HEK293 (cell line): Measurements from ENCODE around the gene SRMS.

Experiments
- BCL11A ChIP-seq: fragments of 450-650 bp; formaldehyde crosslinking; IDR thresholded peaks from 2 replicates; pipeline ENCODE4 v1.5.1; 2016; ENCODE audit warnings: low read depth, missing biosample characterization, missing genetic modification characterization
- GLIS2 ChIP-seq: fragments of 450-650 bp; formaldehyde crosslinking; IDR thresholded peaks from 2 replicates; pipeline ENCODE4 v1.5.1; 2016; ENCODE audit warnings: missing biosample characterization, missing genetic modification characterization
- REPIN1 ChIP-seq: fragments of 450-650 bp; formaldehyde crosslinking; IDR thresholded peaks from 2 replicates; pipeline ENCODE4 v1.5.1; 2017; ENCODE audit warnings: missing biosample characterization, missing genetic modification characterization, low read depth
- ZBTB11 ChIP-seq: fragments of 450-650 bp; formaldehyde crosslinking; conservative IDR thresholded peaks from 2 replicates; pipeline ENCODE4 v1.5.1; 2016; ENCODE audit warnings: low read depth, missing biosample characterization, missing genetic modification characterization
- ZBTB8A ChIP-seq: fragments of 450-650 bp; formaldehyde crosslinking; IDR thresholded peaks from 2 replicates; pipeline ENCODE4 v1.5.1; 2016; ENCODE audit warnings: missing biosample characterization, missing genetic modification characterization
- ZNF16 ChIP-seq: fragments of 450-650 bp; formaldehyde crosslinking; IDR thresholded peaks from 2 replicates; pipeline ENCODE4 v1.5.1; 2016; ENCODE audit warnings: low read depth, missing biosample characterization, missing genetic modification characterization
- ZNF223 ChIP-seq: fragments of 450-650 bp; formaldehyde crosslinking; IDR thresholded peaks from 2 replicates; pipeline ENCODE4 v1.5.1; 2016; ENCODE audit warnings: missing biosample characterization, missing genetic modification characterization
- ZNF324 ChIP-seq: fragments of 450-650 bp; formaldehyde crosslinking; IDR thresholded peaks from 2 replicates; pipeline ENCODE4 v1.5.1; 2016; ENCODE audit warnings: missing biosample characterization, missing genetic modification characterization
- ZNF513 ChIP-seq: fragments of 450-650 bp; IDR thresholded peaks from 2 replicates; pipeline ENCODE4 v1.5.1; 2018; ENCODE audit warnings: missing biosample characterization, missing genetic modification characterization
- ZNF521 ChIP-seq: fragments of 450-650 bp; formaldehyde crosslinking; IDR thresholded peaks from 2 replicates; pipeline ENCODE4 v1.5.1; 2017; ENCODE audit warnings: missing biosample characterization, mild to moderate bottlenecking, missing genetic modification characterization
- ZNF561 ChIP-seq: fragments of 450-650 bp; IDR thresholded peaks from 2 replicates; pipeline ENCODE4 v1.5.1; 2018; ENCODE audit warnings: missing biosample characterization, missing genetic modification characterization, borderline replicate concordance
- ZNF571 ChIP-seq: fragments of 450-650 bp; formaldehyde crosslinking; IDR thresholded peaks from 2 replicates; pipeline ENCODE4 v1.5.0; 2017; ENCODE audit warnings: missing biosample characterization, missing genetic modification characterization
- ZNF658 ChIP-seq: fragments of 450-650 bp; formaldehyde crosslinking; IDR thresholded peaks from 2 replicates; pipeline ENCODE4; 2016; ENCODE audit warnings: missing biosample characterization, missing genetic modification characterization
- ZNF664 ChIP-seq: fragments of 450-650 bp; formaldehyde crosslinking; IDR thresholded peaks from 2 replicates; pipeline ENCODE4 v1.5.1; 2016; ENCODE audit warnings: missing biosample characterization, missing genetic modification characterization
- ZNF777 ChIP-seq: fragments of 450-650 bp; formaldehyde crosslinking; IDR thresholded peaks from 2 replicates; pipeline ENCODE4 v1.5.1; 2017; ENCODE audit warnings: missing biosample characterization, missing genetic modification characterization, borderline replicate concordance
- ZSCAN18 ChIP-seq: fragments of 450-650 bp; formaldehyde crosslinking; IDR thresholded peaks from 2 replicates; pipeline ENCODE4 v1.5.1; 2016; ENCODE audit warnings: missing biosample characterization, missing genetic modification characterization
- ZXDB ChIP-seq: fragments of 450-650 bp; formaldehyde crosslinking; IDR thresholded peaks from 2 replicates; pipeline ENCODE4 v1.5.1; 2016; ENCODE audit warnings: missing biosample characterization, missing genetic modification characterization
- TF ChIP-seq, protein P1 (sequence below): IDR thresholded peaks from 2 replicates; pipeline ENCODE4 v1.6.1; 2011; ENCODE audit warnings: mild to moderate bottlenecking, low read depth, low read length, borderline replicate concordance
- TF ChIP-seq, protein P2 (sequence below): fragments of 450-650 bp; formaldehyde crosslinking; IDR thresholded peaks from 2 replicates; pipeline ENCODE4 v1.5.1; 2016; ENCODE audit warnings: missing biosample characterization, missing genetic modification characterization, borderline replicate concordance
- TF ChIP-seq, protein P3 (sequence below): fragments of 450-650 bp; formaldehyde crosslinking; IDR thresholded peaks from 2 replicates; pipeline ENCODE4 v1.5.1; 2017; ENCODE audit warnings: missing biosample characterization, missing genetic modification characterization
- TF ChIP-seq, protein P4 (sequence below): fragments of 450-650 bp; formaldehyde crosslinking; optimal IDR thresholded peaks from 2 replicates; pipeline ENCODE3; 2016; ENCODE audit warnings: missing biosample characterization, mild to moderate bottlenecking, missing genetic modification characterization

The SRMS gene

GRCh38 chr20:63497946-63498935 is 49.3 kb downstream of the SRMS start (continued):
- no peak for TF ChIP-seq ZBTB11 (tag by site-specific recombination)
- no peak for TF ChIP-seq ZNF513
- TF ChIP-seq, protein P1, sequence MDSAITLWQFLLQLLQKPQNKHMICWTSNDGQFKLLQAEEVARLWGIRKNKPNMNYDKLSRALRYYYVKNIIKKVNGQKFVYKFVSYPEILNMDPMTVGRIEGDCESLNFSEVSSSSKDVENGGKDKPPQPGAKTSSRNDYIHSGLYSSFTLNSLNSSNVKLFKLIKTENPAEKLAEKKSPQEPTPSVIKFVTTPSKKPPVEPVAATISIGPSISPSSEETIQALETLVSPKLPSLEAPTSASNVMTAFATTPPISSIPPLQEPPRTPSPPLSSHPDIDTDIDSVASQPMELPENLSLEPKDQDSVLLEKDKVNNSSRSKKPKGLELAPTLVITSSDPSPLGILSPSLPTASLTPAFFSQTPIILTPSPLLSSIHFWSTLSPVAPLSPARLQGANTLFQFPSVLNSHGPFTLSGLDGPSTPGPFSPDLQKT, result no peak
- TF ChIP-seq ZBTB8A, result peak; percentile 94
- TF ChIP-seq ZNF223 (tag by site-specific recombination), result no peak
- TF ChIP-seq ZNF658 (tag by site-specific recombination), result no peak
- TF ChIP-seq, protein P2, sequence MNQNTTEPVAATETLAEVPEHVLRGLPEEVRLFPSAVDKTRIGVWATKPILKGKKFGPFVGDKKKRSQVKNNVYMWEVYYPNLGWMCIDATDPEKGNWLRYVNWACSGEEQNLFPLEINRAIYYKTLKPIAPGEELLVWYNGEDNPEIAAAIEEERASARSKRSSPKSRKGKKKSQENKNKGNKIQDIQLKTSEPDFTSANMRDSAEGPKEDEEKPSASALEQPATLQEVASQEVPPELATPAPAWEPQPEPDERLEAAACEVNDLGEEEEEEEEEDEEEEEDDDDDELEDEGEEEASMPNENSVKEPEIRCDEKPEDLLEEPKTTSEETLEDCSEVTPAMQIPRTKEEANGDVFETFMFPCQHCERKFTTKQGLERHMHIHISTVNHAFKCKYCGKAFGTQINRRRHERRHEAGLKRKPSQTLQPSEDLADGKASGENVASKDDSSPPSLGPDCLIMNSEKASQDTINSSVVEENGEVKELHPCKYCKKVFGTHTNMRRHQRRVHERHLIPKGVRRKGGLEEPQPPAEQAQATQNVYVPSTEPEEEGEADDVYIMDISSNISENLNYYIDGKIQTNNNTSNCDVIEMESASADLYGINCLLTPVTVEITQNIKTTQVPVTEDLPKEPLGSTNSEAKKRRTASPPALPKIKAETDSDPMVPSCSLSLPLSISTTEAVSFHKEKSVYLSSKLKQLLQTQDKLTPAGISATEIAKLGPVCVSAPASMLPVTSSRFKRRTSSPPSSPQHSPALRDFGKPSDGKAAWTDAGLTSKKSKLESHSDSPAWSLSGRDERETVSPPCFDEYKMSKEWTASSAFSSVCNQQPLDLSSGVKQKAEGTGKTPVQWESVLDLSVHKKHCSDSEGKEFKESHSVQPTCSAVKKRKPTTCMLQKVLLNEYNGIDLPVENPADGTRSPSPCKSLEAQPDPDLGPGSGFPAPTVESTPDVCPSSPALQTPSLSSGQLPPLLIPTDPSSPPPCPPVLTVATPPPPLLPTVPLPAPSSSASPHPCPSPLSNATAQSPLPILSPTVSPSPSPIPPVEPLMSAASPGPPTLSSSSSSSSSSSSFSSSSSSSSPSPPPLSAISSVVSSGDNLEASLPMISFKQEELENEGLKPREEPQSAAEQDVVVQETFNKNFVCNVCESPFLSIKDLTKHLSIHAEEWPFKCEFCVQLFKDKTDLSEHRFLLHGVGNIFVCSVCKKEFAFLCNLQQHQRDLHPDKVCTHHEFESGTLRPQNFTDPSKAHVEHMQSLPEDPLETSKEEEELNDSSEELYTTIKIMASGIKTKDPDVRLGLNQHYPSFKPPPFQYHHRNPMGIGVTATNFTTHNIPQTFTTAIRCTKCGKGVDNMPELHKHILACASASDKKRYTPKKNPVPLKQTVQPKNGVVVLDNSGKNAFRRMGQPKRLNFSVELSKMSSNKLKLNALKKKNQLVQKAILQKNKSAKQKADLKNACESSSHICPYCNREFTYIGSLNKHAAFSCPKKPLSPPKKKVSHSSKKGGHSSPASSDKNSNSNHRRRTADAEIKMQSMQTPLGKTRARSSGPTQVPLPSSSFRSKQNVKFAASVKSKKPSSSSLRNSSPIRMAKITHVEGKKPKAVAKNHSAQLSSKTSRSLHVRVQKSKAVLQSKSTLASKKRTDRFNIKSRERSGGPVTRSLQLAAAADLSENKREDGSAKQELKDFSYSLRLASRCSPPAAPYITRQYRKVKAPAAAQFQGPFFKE (tag by site-specific recombination), result no peak
- TF ChIP-seq ZNF777 (tag by site-specific recombination), result no peak; the same call in 1 of the 2 replicates
- no peak for TF ChIP-seq ZNF16 (tag by site-specific recombination)
- TF ChIP-seq ZNF324, result peak; percentile 25; the same call in 1 of the 2 replicates
- peak; percentile 85; the same call in 1 of the 2 replicates for TF ChIP-seq BCL11A (tag by site-specific recombination)
- TF ChIP-seq, protein P3, sequence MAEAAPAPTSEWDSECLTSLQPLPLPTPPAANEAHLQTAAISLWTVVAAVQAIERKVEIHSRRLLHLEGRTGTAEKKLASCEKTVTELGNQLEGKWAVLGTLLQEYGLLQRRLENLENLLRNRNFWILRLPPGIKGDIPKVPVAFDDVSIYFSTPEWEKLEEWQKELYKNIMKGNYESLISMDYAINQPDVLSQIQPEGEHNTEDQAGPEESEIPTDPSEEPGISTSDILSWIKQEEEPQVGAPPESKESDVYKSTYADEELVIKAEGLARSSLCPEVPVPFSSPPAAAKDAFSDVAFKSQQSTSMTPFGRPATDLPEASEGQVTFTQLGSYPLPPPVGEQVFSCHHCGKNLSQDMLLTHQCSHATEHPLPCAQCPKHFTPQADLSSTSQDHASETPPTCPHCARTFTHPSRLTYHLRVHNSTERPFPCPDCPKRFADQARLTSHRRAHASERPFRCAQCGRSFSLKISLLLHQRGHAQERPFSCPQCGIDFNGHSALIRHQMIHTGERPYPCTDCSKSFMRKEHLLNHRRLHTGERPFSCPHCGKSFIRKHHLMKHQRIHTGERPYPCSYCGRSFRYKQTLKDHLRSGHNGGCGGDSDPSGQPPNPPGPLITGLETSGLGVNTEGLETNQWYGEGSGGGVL (tag by site-specific recombination), result peak; percentile 80
- no peak for TF ChIP-seq ZNF571 (tag by site-specific recombination)
- TF ChIP-seq, protein P4, sequence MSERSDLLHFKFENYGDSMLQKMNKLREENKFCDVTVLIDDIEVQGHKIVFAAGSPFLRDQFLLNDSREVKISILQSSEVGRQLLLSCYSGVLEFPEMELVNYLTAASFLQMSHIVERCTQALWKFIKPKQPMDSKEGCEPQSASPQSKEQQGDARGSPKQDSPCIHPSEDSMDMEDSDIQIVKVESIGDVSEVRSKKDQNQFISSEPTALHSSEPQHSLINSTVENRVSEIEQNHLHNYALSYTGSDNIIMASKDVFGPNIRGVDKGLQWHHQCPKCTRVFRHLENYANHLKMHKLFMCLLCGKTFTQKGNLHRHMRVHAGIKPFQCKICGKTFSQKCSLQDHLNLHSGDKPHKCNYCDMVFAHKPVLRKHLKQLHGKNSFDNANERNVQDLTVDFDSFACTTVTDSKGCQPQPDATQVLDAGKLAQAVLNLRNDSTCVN (tag by site-specific recombination), result peak; percentile 78
- no peak for TF ChIP-seq ZSCAN18
- 0 out of 2 replicates have a peak, but pooled peaks have one; percentile 28 for TF ChIP-seq ZXDB (tag by site-specific recombination)
- TF ChIP-seq REPIN1 (tag by site-specific recombination), result no peak
- TF ChIP-seq ZNF521, result no peak
- peak; percentile 72 for TF ChIP-seq GLIS2 (tag by site-specific recombination)
- TF ChIP-seq ZNF561 (tag by site-specific recombination), result peak; percentile 26; the same call in 1 of the 2 replicates
- TF ChIP-seq ZNF664 (tag by site-specific recombination), result no peak
